GM12878 (cell line): ENCODE results near the gene MAFG. TPM values are rescaled to one million over a fixed set of nuclear protein-coding genes. Genes with fewer than 3 reads are reported as not detected.

Experiments
- ATAC-seq: fragments of 200-7000 bp; cut with Tn5 transposase; 3 replicates; pipeline ENCODE4 v1.9.1; 2020; ENCODE audit warnings: mild to moderate bottlenecking, moderate library complexity
- BruUV-seq: library from RNA; stranded (reverse); fragments of 400-500 nt; replicated peaks from 2 replicates; lab custom pipeline; 2021; lab: Mats Ljungman, UMichigan
- CTCF ChIA-PET: fragments of 300-600 bp; sonication (Branson Sonifier 250); formaldehyde crosslinking; extraction: SDS; loops from one replicate; lab custom pipeline; 2021; ENCODE audit warnings: inconsistent platforms; lab: Yijun Ruan, JAX
- POLR2A ChIA-PET: fragments of 350-600 bp; formaldehyde crosslinking; extraction: SDS; loops from one replicate; lab custom pipeline; 2021; ENCODE audit warnings: inconsistent platforms; lab: Charles Lee
- RAD21 ChIA-PET: fragments of 300-600 bp; sonication (Branson Sonifier 250); formaldehyde crosslinking; loops from one replicate; lab custom pipeline; 2023; ENCODE audit warnings: antibody characterized with exemption; ENCODE audit not compliant: unreplicated experiment; lab: Charles Lee
- SMC1A ChIA-PET: fragments of 300-600 bp; sonication (Branson Sonifier 250); formaldehyde crosslinking; loops from one replicate; lab custom pipeline; 2023; ENCODE audit not compliant: unreplicated experiment, uncharacterized antibody; lab: Charles Lee
- DNase-seq: peaks from one replicate; pipeline ENCODE4 v3.0.0-alpha.2; 2011; ENCODE audit warnings: low read depth, low spot score
- FAIRE-seq: peaks from 3 replicates; lab custom pipeline; 2011; peaks lifted over from hg19 to GRCh38; lab: Jason Lieb, UNC
- H2AFZ ChIP-seq: 2 replicates; pipeline ENCODE4 v1.6.0; 2011; ENCODE audit warnings: low read depth, low read length, control low read depth; ENCODE audit not compliant: control insufficient read depth
- H3K27ac ChIP-seq: 2 replicates; pipeline ENCODE4 v1.5.1; 2011; ENCODE audit warnings: control low read depth; ENCODE audit not compliant: control insufficient read depth, insufficient read depth
- H3K27me3 ChIP-seq, 2 experiments: replicated peaks in 1 of 2; 2 replicates each; pipeline versions ENCODE4 v1.6.0 to v1.6.1; 2011; ENCODE audit warnings: low read length in 1 of 2; ENCODE audit not compliant: control insufficient read depth in 2 of 2, insufficient read depth in 2 of 2
- H3K36me3 ChIP-seq, 2 experiments: 2 replicates each; pipeline ENCODE4 v1.5.1; 2011; ENCODE audit warnings: low read length in 1 of 2; ENCODE audit not compliant: control insufficient read depth in 2 of 2, insufficient read depth in 2 of 2
- H3K4me1 ChIP-seq: 2 replicates; pipeline ENCODE4 v1.6.1; 2011; ENCODE audit warnings: mild to moderate bottlenecking, low read length, moderate library complexity, mixed read lengths; ENCODE audit not compliant: control insufficient read depth, insufficient read depth
- H3K4me2 ChIP-seq: 2 replicates; pipeline ENCODE4 v1.6.0; 2011; ENCODE audit warnings: control low read depth; ENCODE audit not compliant: control insufficient read depth, insufficient read depth
- H3K4me3 ChIP-seq: fragments of 200-600 bp; sonication (generic); 2 replicates; pipeline ENCODE4 v1.5.1; 2016
- H3K79me2 ChIP-seq: 2 replicates; pipeline ENCODE4 v1.6.0; 2011; ENCODE audit warnings: low read length; ENCODE audit not compliant: control insufficient read depth, insufficient read depth
- H3K9ac ChIP-seq: 2 replicates; pipeline ENCODE4 v1.8.0; 2011; ENCODE audit warnings: low read length, control low read depth, mixed read lengths; ENCODE audit not compliant: control insufficient read depth, insufficient read depth
- H3K9me3 ChIP-seq: replicated peaks from 3 replicates; pipeline ENCODE4 v1.5.1; 2011; ENCODE audit warnings: mild to moderate bottlenecking, low read length; ENCODE audit not compliant: control insufficient read depth, insufficient read depth
- H4K20me1 ChIP-seq: 2 replicates; pipeline ENCODE4 v1.6.0; 2011; ENCODE audit not compliant: control insufficient read depth, insufficient read depth
- CTCF ChIP-seq, 3 experiments: IDR thresholded peaks in 2 of 3; conservative IDR thresholded peaks in 1 of 3; 2 replicates each; pipeline ENCODE4 v1.5.1; 2011; ENCODE audit warnings: low read depth in 3 of 3, low read length in 3 of 3, mild to moderate bottlenecking in 3 of 3, control low read depth in 2 of 3, moderate library complexity in 2 of 3, inconsistent platforms in 1 of 3, mixed read lengths in 1 of 3; ENCODE audit not compliant: control insufficient read depth in 2 of 3, insufficient read depth in 1 of 3; ENCODE audit errors: extremely low read depth in 1 of 3
- EGR1 ChIP-seq, 2 experiments: IDR thresholded peaks; 1 replicate in 1 of 2; 2 replicates in 1 of 2; pipeline ENCODE4 v1.6.1; 2011 to 2012; ENCODE audit warnings: low read depth in 2 of 2, low read length in 2 of 2, borderline replicate concordance in 1 of 2, mild to moderate bottlenecking in 1 of 2, moderate library complexity in 1 of 2
- EP300 ChIP-seq, 2 experiments: fragments of 150-350 bp in 1 of 2; IDR thresholded peaks; 2 replicates each; pipeline ENCODE4 v1.6.1; 2011 to 2012; ENCODE audit warnings: low read depth in 2 of 2, low read length in 2 of 2, borderline replicate concordance in 1 of 2, improper control_type of control experiment in 1 of 2, inconsistent platforms in 1 of 2; ENCODE audit not compliant: control insufficient read depth in 1 of 2
- HCFC1 ChIP-seq: fragments of 150-350 bp; IDR thresholded peaks from 2 replicates; pipeline ENCODE4 v1.6.1; 2014; ENCODE audit warnings: low read length
- IKZF1 ChIP-seq: fragments of 450-650 bp; conservative IDR thresholded peaks from 2 replicates; pipeline ENCODE4 v1.6.1; 2017; ENCODE audit warnings: antibody characterized with exemption, mild to moderate bottlenecking
- SP1 ChIP-seq: IDR thresholded peaks from one replicate; pipeline ENCODE4 v1.6.1; 2011; ENCODE audit warnings: low read depth, low read length
- STAT3 ChIP-seq: IDR thresholded peaks from 2 replicates; pipeline ENCODE4 v1.6.1; 2011; ENCODE audit warnings: low read depth, low read length, improper control_type of control experiment
- SUZ12 ChIP-seq: fragments of 200-600 bp; sonication (generic); IDR thresholded peaks from one replicate; pipeline ENCODE4 v1.6.1; 2018; ENCODE audit warnings: antibody characterized with exemption, mild to moderate bottlenecking; ENCODE audit not compliant: unreplicated experiment
- WGBS: methylation state at CpG from one replicate; pipeline ENCODE4 v1.1.6; 2016; ENCODE audit warnings: low lambda C conversion rate; ENCODE audit not compliant: insufficient replicate concordance, insufficient coverage; ENCODE audit errors: missing lambda C conversion rate; 5-methylcytosine and 5-hydroxymethylcytosine counted together
- in situ Hi-C: fragments of 300-500 bp; cut with MboI; formaldehyde crosslinking; loops from 9 replicates; pipeline ENCODE4 v1.14.3; 2018; ENCODE audit warnings: mixed read lengths
- intact Hi-C: fragments of 100-400 bp; cut with micrococcal nuclease; formaldehyde crosslinking; loops from one replicate; pipeline ENCODE4 v1.14.2; 2022; ENCODE audit not compliant: unreplicated experiment
- polyA plus RNA-seq, 11 experiments: library from polyadenylated mRNA; depleted of rRNA in 4 of 11; unstranded in 6 of 11; stranded (reverse) in 5 of 11; fragments of >200 nt; fragmentation: Nextera tagmentation in 4 of 11; fragmentation: Illumina TruSeq in 1 of 11; extraction: Ambion mirVana in 4 of 11; extraction: Trizol in 1 of 11; gene quantifications; 1 replicate in 1 of 11; 2 replicates in 10 of 11; pipeline versions ENCODE4 v1.2.1 to v1.2.3, GENCODE V29; 2011 to 2016; ENCODE audit warnings: inconsistent platforms in 2 of 11, missing spikeins in 2 of 11, low read depth in 1 of 11
- total RNA-seq, 4 experiments: library from RNA; depleted of rRNA in 3 of 4; stranded (reverse); fragments of >200 nt in 3 of 4; fragmentation: Illumina TruSeq in 1 of 4; extraction: Trizol in 1 of 4; gene quantifications; 2 replicates each; pipeline versions ENCODE4 v1.2.1 to v1.2.3, GENCODE V29; 2013 to 2021

MAFG gene
- total and polyA plus RNA-seq, 10 of the 15 experiments (the other 5 are each of a cell fraction or from before 2014, with no cell fraction given): 0.48 to 20.1 (median 7.6) TPM

DNA sequence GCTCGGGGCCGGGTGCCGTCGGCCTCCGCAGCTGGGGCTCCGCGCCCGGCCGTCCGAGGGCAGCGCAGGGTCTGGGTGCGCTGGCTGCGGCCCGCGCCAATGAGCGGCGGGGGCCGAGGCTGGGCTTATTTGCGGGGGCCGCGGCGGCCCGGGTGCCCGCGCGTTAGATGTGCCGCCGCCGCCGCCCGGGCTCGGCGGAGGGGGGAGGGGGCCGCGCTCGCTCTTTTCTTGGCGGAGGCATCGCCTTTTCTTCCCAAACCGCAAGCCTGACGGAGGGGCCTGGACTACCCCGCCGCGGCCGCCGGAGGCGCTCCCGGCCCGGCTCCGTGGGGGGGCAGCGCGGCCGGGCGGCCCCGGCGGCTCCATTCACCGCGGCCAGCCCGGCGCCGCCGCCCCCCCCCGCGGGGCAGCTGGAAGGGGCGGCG is 33.6 kb upstream of the MAFG start, which contains the start of gene NOTUM (continued):
- TF ChIP-seq CTCF (IDR thresholded peaks at IDR 0.05 in 2 of 3, conservative IDR thresholded peaks at IDR 0.05 in 1 of 3; ENCODE audit: control insufficient read depth in 2 of 3, extremely low read depth in 1 of 3, insufficient read depth in 1 of 3, low read depth in 3 of 3, low read length in 3 of 3): 0 out of 6 replicates have a peak, but pooled peaks of 1 of the 3 experiments have one; percentile 9
- no peak for TF ChIP-seq EP300 (IDR thresholded peaks at IDR 0.05; ENCODE audit: borderline replicate concordance in 1 of 2, control insufficient read depth in 1 of 2, low read depth in 2 of 2, low read length in 2 of 2)
- no peak for TF ChIP-seq HCFC1
- TF ChIP-seq EGR1 (IDR thresholded peaks at IDR 0.05; ENCODE audit: borderline replicate concordance in 1 of 2, low read depth in 2 of 2, low read length in 2 of 2): peak in 1 of 2 experiments; percentile 30; a peak in 1 of 3 replicates
- TF ChIP-seq SP1: no peak

GRCh38 chr17:81960130-81960958 is 32.8 kb upstream of the MAFG start:
- BruUV-seq: no TSS peak

More at GRCh38 chr17:81960130-81960958, 32.8 kb upstream of the MAFG start:
- Histone ChIP-seq H3K4me3 (no peak overlapping the region), H3K4me1 (no peaks in the 10 kb centered on the region), H3K4me2 (peak overlapping the region; percentile 74; the same call in 1 of the 2 replicates), H3K9ac (no peak overlapping the region), H3K36me3 (no peaks in the 10 kb centered on the region), H3K9me3 (no peaks in the 10 kb centered on the region), H3K27me3 (peaks cover 8 to 20% of the 10 kb centered on the region in 2 experiments), H2AFZ (peak overlapping the region; percentile 39), H3K79me2 (no peaks in the 10 kb centered on the region), H3K27ac (no peak overlapping the region), H4K20me1 (no peaks in the 10 kb centered on the region)
- POLR2A ChIA-PET: interaction anchor here (1.0 to 1.6 kb wide), 2 partner anchors 61 to 70 kb away, joined by 3 to 8 read pairs; no protein-coding TSS in a partner anchor
- intact Hi-C loops: no loop called here
- DNase-seq (no peak), ATAC-seq (peak; percentile 6; the same call in 2 of the 3 replicates), FAIRE-seq (no peak)
- SMC1A ChIA-PET: interaction anchor here (0.6 to 1.3 kb wide), 6 partner anchors 14 to 233 kb away, joined by 4 to 8 read pairs (median 4); partner anchors contain the start of genes CENPX and LRRC45
- WGBS: 27% methylated on average over 64 of the region's 98 CpGs
- CTCF ChIA-PET: interaction anchor here (0.7 to 2.3 kb wide), 18 partner anchors 7 to 195 kb away, joined by 3 to 89 read pairs (median 4); partner anchors contain the start of genes CENPX, DCXR, LRRC45 and MAFG
- peak; percentile 70 for TF ChIP-seq SUZ12
- TF ChIP-seq IKZF1: peak; percentile 12; the same call in 1 of the 2 replicates
- no peak for TF ChIP-seq STAT3
- RAD21 ChIA-PET: interaction anchor here (1.0 to 3.0 kb wide), 13 partner anchors 8 to 203 kb away, joined by 3 to 68 read pairs (median 4); partner anchors contain the start of genes CENPX, DCXR, LRRC45 and RAC3
- in situ Hi-C loops: no loop called here
